ENCODE data around the gene ADAMTS16.
"Not testable (repeated sequence)": the region's sequence is repeated elsewhere in the genome, so short reads cannot be mapped to it uniquely, and the experiment has no call there.

The ADAMTS16 gene

GRCh38 chr5:5139777-5140478 is at the start of gene ADAMTS16:
Gene ADAMTS16, plus strand, starts transcription at chr5:5140330. Its CDS starts 138 bp downstream, at chr5:5140468.
- no peak for DNase-seq

GRCh38 chr5:5092149-5092548 is 48.0 kb upstream of the ADAMTS16 start:
- no peak for DNase-seq

GRCh38 chr5:5100635-5101034 is 39.5 kb upstream of the ADAMTS16 start:
- DNase-seq: no peak

GRCh38 chr5:5101676-5102075 is 38.5 kb upstream of the ADAMTS16 start:
- DNase-seq: no peak

- DNase-seq: no peak
These were observed 36.9 kb upstream of the ADAMTS16 start for GRCh38 chr5:5103245-5103644.

- DNase-seq: no peak
These were observed 35.6 kb upstream of the ADAMTS16 start for GRCh38 chr5:5104550-5104949.

GRCh38 chr5:5105531-5105930 is 34.6 kb upstream of the ADAMTS16 start:
- DNase-seq: no peak

- DNase-seq: no peak
These were observed 23.2 kb upstream of the ADAMTS16 start for GRCh38 chr5:5116956-5117355.

GRCh38 chr5:5122776-5123175 is 17.4 kb upstream of the ADAMTS16 start:
- no peak for DNase-seq

- no peak for DNase-seq
These were observed 15.9 kb upstream of the ADAMTS16 start for GRCh38 chr5:5124231-5124630.

GRCh38 chr5:5126444-5126843 is 13.7 kb upstream of the ADAMTS16 start:
- no peak for DNase-seq

GRCh38 chr5:5128766-5129165 is 11.4 kb upstream of the ADAMTS16 start:
- no peak for DNase-seq

- no peak for DNase-seq
These were observed 7.9 kb upstream of the ADAMTS16 start for GRCh38 chr5:5132234-5132633.

- no peak for DNase-seq
These were observed 7.3 kb upstream of the ADAMTS16 start for GRCh38 chr5:5132693-5133295.

GRCh38 chr5:5134107-5134506 is 6.0 kb upstream of the ADAMTS16 start:
- no peak for DNase-seq

- DNase-seq: no peak
These were observed 4.0 kb upstream of the ADAMTS16 start for GRCh38 chr5:5135957-5136676.

- not testable (repeated sequence) for DNase-seq
These were observed 2.3 kb upstream of the ADAMTS16 start for GRCh38 chr5:5137851-5138250.

- DNase-seq: no peak
These were observed 774 bp upstream of the ADAMTS16 start for GRCh38 chr5:5139336-5139776.

GRCh38 chr5:5140479-5141338 is 579 bp downstream of the ADAMTS16 start:
- no peak for DNase-seq

GRCh38 chr5:5141339-5141599 is 1.1 kb downstream of the ADAMTS16 start:
- no peak for DNase-seq

- no peak for DNase-seq
These were observed 1.7 kb downstream of the ADAMTS16 start for GRCh38 chr5:5141625-5142525.

GRCh38 chr5:5144441-5144840 is 4.3 kb downstream of the ADAMTS16 start:
- DNase-seq: no peak

Measured in activated CD4-positive, alpha-beta T cell treated with anti-CD3 and anti-CD28 coated beads for 1 hour (primary cell).